Endothelial cell of umbilical vein (primary cell): ENCODE results near the gene RAB42.

ENCODE experiments used
- GATA2 ChIP-seq: IDR thresholded peaks from 2 replicates; pipeline ENCODE4 v1.7.0; 2011; ENCODE audit warnings: low read depth, mild to moderate bottlenecking, moderate library complexity, mixed read lengths, low read length; ENCODE audit not compliant: insufficient read length, insufficient read depth
- TF ChIP-seq, protein P1 (sequence below), 2 donors: IDR thresholded peaks; 1 replicate in 1 of 2; 2 replicates in 1 of 2; pipeline ENCODE4 v1.5.1; 2011; ENCODE audit warnings: low read length in 2 of 2, mild to moderate bottlenecking in 2 of 2, moderate library complexity in 2 of 2, control low read depth in 1 of 2, inconsistent platforms in 1 of 2, low read depth in 1 of 2; ENCODE audit not compliant: insufficient read depth in 1 of 2; ENCODE audit errors: extremely low read depth in 1 of 2

- TF ChIP-seq, protein P1, sequence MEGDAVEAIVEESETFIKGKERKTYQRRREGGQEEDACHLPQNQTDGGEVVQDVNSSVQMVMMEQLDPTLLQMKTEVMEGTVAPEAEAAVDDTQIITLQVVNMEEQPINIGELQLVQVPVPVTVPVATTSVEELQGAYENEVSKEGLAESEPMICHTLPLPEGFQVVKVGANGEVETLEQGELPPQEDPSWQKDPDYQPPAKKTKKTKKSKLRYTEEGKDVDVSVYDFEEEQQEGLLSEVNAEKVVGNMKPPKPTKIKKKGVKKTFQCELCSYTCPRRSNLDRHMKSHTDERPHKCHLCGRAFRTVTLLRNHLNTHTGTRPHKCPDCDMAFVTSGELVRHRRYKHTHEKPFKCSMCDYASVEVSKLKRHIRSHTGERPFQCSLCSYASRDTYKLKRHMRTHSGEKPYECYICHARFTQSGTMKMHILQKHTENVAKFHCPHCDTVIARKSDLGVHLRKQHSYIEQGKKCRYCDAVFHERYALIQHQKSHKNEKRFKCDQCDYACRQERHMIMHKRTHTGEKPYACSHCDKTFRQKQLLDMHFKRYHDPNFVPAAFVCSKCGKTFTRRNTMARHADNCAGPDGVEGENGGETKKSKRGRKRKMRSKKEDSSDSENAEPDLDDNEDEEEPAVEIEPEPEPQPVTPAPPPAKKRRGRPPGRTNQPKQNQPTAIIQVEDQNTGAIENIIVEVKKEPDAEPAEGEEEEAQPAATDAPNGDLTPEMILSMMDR (IDR thresholded peaks at IDR 0.05; ENCODE audit: extremely low read depth in 1 of 2, insufficient read depth in 1 of 2, low read depth in 1 of 2, low read length in 2 of 2) = no peak
- no peak for TF ChIP-seq GATA2
Observed at GRCh38 chr1:28592321-28593071, 431 bp downstream of the RAB42 start.
